HepG2 (cell line): ENCODE data around the gene ANKRD37. TPM values are rescaled to one million over a fixed set of nuclear protein-coding genes. Genes with fewer than 3 reads are reported as not detected.

Source experiments
- EHMT2 ChIP-seq: fragments of 200-600 bp; sonication (generic); IDR thresholded peaks from 2 replicates; pipeline ENCODE4 v1.7.0; 2017; ENCODE audit warnings: antibody characterized with exemption, low read depth, low read length, borderline replicate concordance
- ETV5 ChIP-seq: IDR thresholded peaks from 2 replicates; pipeline ENCODE4 v1.6.1; 2018; ENCODE audit warnings: missing biosample characterization, missing genetic modification reagents, inconsistent platforms, borderline replicate concordance
- FOSL2 ChIP-seq: sonication (generic); formaldehyde crosslinking; IDR thresholded peaks from 2 replicates; pipeline ENCODE4 v1.4.0; 2020; ENCODE audit warnings: missing genetic modification reagents
- HDAC6 ChIP-seq: fragments of 200-600 bp; sonication (generic); IDR thresholded peaks from 2 replicates; pipeline ENCODE4 v1.7.0; 2017; ENCODE audit warnings: mild to moderate bottlenecking, antibody characterized with exemption, low read length, low read depth
- LCORL ChIP-seq, 2 experiments: fragments of 450-650 bp in 1 of 2; sonication (generic) in 1 of 2; formaldehyde crosslinking in 1 of 2; IDR thresholded peaks; 2 replicates each; pipeline versions ENCODE4 v1.5.0 to v1.6.1; 2017 to 2020; ENCODE audit warnings: antibody characterized with exemption in 1 of 2, missing genetic modification reagents in 1 of 2
- MAFK ChIP-seq, 2 experiments: IDR thresholded peaks in 1 of 2; conservative IDR thresholded peaks in 1 of 2; 2 replicates each; pipeline ENCODE4 v1.6.1; 2011; ENCODE audit warnings: improper control_type of control experiment in 2 of 2, low read length in 2 of 2
- NFATC3 ChIP-seq: sonication (generic); formaldehyde crosslinking; IDR thresholded peaks from 2 replicates; pipeline ENCODE4 v1.5.1; 2020; ENCODE audit warnings: mild to moderate bottlenecking, missing genetic modification reagents
- NFIB ChIP-seq: sonication (generic); formaldehyde crosslinking; IDR thresholded peaks from 2 replicates; pipeline ENCODE4 v1.9.0; 2021; ENCODE audit warnings: missing genetic modification reagents, mild to moderate bottlenecking, borderline replicate concordance
- NR2F1 ChIP-seq, 2 experiments: fragments of 450-650 bp in 1 of 2; formaldehyde crosslinking in 1 of 2; IDR thresholded peaks; 2 replicates each; pipeline versions ENCODE4 v1.5.0 to v1.6.1; 2016 to 2020; ENCODE audit warnings: mild to moderate bottlenecking in 1 of 2, missing compliant biosample characterization in 1 of 2, missing genetic modification reagents in 1 of 2, moderate library complexity in 1 of 2
- NR2F6 ChIP-seq, 2 experiments: IDR thresholded peaks; 2 replicates each; pipeline ENCODE4 v1.6.1; 2016; ENCODE audit warnings: antibody characterized with exemption in 1 of 2, mild to moderate bottlenecking in 1 of 2
- PAF1 ChIP-seq: IDR thresholded peaks from 2 replicates; pipeline ENCODE4 v1.6.1; 2016; ENCODE audit warnings: missing genetic modification reagents, missing compliant biosample characterization
- SRSF1 ChIP-seq: fragments of 200-400 bp; formaldehyde crosslinking; optimal IDR thresholded peaks from 2 replicates; pipeline ENCODE3; 2017; ENCODE audit warnings: mild to moderate bottlenecking, low read depth, low read length, moderate library complexity
- TOE1 ChIP-seq: sonication (generic); formaldehyde crosslinking; IDR thresholded peaks from 2 replicates; pipeline ENCODE4 v1.4.0; 2020; ENCODE audit warnings: mild to moderate bottlenecking, missing genetic modification reagents
- ZBTB7A ChIP-seq: sonication (generic); formaldehyde crosslinking; IDR thresholded peaks from 2 replicates; pipeline ENCODE4 v1.8.0; 2022; ENCODE audit warnings: mild to moderate bottlenecking, missing genetic modification reagents
- ZMYM2 ChIP-seq: sonication (generic); formaldehyde crosslinking; IDR thresholded peaks from 2 replicates; pipeline ENCODE4 v1.8.0; 2022; ENCODE audit warnings: mild to moderate bottlenecking, missing genetic modification reagents
- ZNF468 ChIP-seq: sonication (generic); formaldehyde crosslinking; IDR thresholded peaks from 2 replicates; pipeline ENCODE4 v1.8.0; 2022; ENCODE audit warnings: mild to moderate bottlenecking, moderate library complexity, missing genetic modification reagents
- ZNF557 ChIP-seq: sonication (generic); formaldehyde crosslinking; IDR thresholded peaks from 2 replicates; pipeline ENCODE4 v1.4.0; 2020; ENCODE audit warnings: missing genetic modification reagents
- ZNF772 ChIP-seq: sonication (generic); formaldehyde crosslinking; IDR thresholded peaks from 2 replicates; pipeline ENCODE4 v1.5.0; 2020; ENCODE audit warnings: mild to moderate bottlenecking, missing genetic modification reagents
- polyA plus RNA-seq, 8 experiments: library from polyadenylated mRNA; depleted of rRNA in 3 of 8; stranded (reverse) in 7 of 8; unstranded in 1 of 8; fragments of >200 nt; fragmentation: Illumina TruSeq in 4 of 8; extraction: Trizol in 4 of 8; gene quantifications; 2 replicates each; pipeline versions ENCODE4 v1.2.1 to v1.2.3, GENCODE V29; 2011 to 2016; ENCODE audit warnings: low read depth in 4 of 8, missing spikeins in 1 of 8, mixed read lengths in 1 of 8; ENCODE audit not compliant: insufficient read depth in 1 of 8
- total RNA-seq, 5 experiments: library from RNA; depleted of rRNA; stranded (reverse); fragments of >200 nt; fragmentation: Illumina TruSeq; extraction: Trizol; gene quantifications; 2 replicates each; pipeline ENCODE4 v1.2.3, GENCODE V29; 2016; ENCODE audit warnings: low read depth in 1 of 5
- TF ChIP-seq, protein P1 (sequence below): fragments of 450-650 bp; IDR thresholded peaks from 2 replicates; pipeline ENCODE4 v1.6.1; 2017
- TF ChIP-seq, protein P2 (sequence below): IDR thresholded peaks from 2 replicates; pipeline ENCODE4 v1.6.1; 2016; ENCODE audit warnings: mild to moderate bottlenecking
- TF ChIP-seq, protein P3 (sequence below): IDR thresholded peaks from 2 replicates; pipeline ENCODE4 v1.6.1; 2016
- TF ChIP-seq, protein P4 (sequence below): IDR thresholded peaks from 2 replicates; pipeline ENCODE4 v1.6.1; 2016; ENCODE audit warnings: missing compliant biosample characterization, missing genetic modification reagents, borderline replicate concordance
- TF ChIP-seq, protein P5 (sequence below): sonication (generic); formaldehyde crosslinking; IDR thresholded peaks from 2 replicates; pipeline ENCODE4 v1.8.1; 2023; ENCODE audit warnings: mild to moderate bottlenecking, missing genetic modification reagents, borderline replicate concordance

Gene ANKRD37
- total and polyA plus RNA-seq, 2 of the 13 experiments (the other 11 are each of a cell fraction or from before 2014, with no cell fraction given): 2.2 to 51.4 TPM

DNA sequence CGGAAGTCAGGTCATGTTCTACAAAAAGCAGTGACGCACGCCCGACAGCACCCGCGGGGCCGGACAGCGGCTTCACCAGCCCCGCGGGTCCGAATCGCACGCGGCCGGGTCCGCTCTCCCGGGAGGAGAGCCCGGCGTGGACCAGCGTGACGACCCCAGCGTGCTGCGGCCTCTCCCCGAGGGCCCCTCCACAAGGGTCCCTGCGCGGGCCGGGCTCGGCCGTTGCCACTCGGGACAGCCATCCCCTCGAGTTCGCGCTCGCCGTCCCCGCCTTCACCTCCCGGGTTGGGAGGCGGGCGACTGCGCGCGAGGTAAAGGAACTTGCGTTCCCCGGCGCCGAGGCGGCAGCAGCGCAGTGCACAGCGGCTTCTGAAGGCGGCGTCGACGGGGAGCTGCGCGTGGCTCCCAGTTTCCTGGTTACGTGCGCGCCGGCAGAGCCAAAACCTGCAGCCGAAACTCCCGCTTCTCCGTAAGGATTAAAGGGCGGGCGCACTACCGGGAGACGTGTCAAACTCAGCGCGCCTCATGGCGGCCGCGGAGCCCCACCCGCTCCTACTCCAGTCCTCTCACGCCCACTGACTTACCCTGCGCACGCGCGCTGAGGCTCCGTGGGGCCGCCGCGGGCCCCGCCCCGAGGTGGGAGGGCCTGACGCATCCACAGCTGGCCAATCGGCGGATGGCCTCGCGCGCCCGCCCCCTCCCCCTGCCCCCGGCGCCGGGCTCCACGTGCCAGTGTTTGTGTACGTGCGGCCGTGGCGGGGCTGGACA, 501 bp upstream of the ANKRD37 start (continued):
- TF ChIP-seq, protein P1, sequence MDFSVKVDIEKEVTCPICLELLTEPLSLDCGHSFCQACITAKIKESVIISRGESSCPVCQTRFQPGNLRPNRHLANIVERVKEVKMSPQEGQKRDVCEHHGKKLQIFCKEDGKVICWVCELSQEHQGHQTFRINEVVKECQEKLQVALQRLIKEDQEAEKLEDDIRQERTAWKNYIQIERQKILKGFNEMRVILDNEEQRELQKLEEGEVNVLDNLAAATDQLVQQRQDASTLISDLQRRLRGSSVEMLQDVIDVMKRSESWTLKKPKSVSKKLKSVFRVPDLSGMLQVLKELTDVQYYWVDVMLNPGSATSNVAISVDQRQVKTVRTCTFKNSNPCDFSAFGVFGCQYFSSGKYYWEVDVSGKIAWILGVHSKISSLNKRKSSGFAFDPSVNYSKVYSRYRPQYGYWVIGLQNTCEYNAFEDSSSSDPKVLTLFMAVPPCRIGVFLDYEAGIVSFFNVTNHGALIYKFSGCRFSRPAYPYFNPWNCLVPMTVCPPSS: no peak
- TF ChIP-seq, protein P2, sequence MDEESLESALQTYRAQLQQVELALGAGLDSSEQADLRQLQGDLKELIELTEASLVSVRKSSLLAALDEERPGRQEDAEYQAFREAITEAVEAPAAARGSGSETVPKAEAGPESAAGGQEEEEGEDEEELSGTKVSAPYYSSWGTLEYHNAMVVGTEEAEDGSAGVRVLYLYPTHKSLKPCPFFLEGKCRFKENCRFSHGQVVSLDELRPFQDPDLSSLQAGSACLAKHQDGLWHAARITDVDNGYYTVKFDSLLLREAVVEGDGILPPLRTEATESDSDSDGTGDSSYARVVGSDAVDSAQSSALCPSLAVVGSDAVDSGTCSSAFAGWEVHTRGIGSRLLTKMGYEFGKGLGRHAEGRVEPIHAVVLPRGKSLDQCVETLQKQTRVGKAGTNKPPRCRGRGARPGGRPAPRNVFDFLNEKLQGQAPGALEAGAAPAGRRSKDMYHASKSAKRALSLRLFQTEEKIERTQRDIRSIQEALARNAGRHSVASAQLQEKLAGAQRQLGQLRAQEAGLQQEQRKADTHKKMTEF: peak; percentile 95
- TF ChIP-seq HDAC6 (no peak), ZMYM2 (CRISPR knock-in tag) (peak; percentile 90), NFIB (no peak), LCORL (IDR thresholded peaks at IDR 0.05) (no peak), LCORL (CRISPR knock-in tag; IDR thresholded peaks at IDR 0.05) (peak; percentile 94), ZNF557 (CRISPR knock-in tag) (peak; percentile 97), ETV5 (CRISPR knock-in tag) (peak; percentile 70), FOSL2 (CRISPR knock-in tag) (peak; percentile 11), NFATC3 (CRISPR knock-in tag) (no peak), NR2F1 (CRISPR knock-in tag; IDR thresholded peaks at IDR 0.05) (0 out of 4 replicates have a peak, but pooled peaks of 1 of the 2 experiments have one; percentile 13), TOE1 (CRISPR knock-in tag) (no peak), SRSF1 (no peak), ZBTB7A (CRISPR knock-in tag) (peak; percentile 53; the same call in 1 of the 2 replicates), NR2F6 (IDR thresholded peaks at IDR 0.05) (0 out of 2 replicates have a peak, but pooled peaks have one; percentile 20), NR2F6 (CRISPR knock-in tag; IDR thresholded peaks at IDR 0.05) (no peak; the same call in 1 of the 2 replicates), MAFK (conservative IDR thresholded peaks at IDR 0.05 in 1 of 2, IDR thresholded peaks at IDR 0.05 in 1 of 2; ENCODE audit: low read length in 2 of 2) (no peak), EHMT2 (no peak), ZNF468 (CRISPR knock-in tag) (peak; percentile 100), PAF1 (CRISPR knock-in tag) (peak; percentile 70; the same call in 1 of the 2 replicates), ZNF772 (CRISPR knock-in tag) (peak; percentile 94)
- TF ChIP-seq, protein P3, sequence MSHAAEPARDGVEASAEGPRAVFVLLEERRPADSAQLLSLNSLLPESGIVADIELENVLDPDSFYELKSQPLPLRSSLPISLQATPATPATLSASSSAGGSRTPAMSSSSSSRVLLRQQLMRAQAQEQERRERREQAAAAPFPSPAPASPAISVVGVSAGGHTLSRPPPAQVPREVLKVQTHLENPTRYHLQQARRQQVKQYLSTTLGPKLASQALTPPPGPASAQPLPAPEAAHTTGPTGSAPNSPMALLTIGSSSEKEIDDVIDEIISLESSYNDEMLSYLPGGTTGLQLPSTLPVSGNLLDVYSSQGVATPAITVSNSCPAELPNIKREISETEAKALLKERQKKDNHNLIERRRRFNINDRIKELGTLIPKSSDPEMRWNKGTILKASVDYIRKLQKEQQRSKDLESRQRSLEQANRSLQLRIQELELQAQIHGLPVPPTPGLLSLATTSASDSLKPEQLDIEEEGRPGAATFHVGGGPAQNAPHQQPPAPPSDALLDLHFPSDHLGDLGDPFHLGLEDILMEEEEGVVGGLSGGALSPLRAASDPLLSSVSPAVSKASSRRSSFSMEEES (CRISPR knock-in tag): peak; percentile 69; the same call in 1 of the 2 replicates
- TF ChIP-seq, protein P4, sequence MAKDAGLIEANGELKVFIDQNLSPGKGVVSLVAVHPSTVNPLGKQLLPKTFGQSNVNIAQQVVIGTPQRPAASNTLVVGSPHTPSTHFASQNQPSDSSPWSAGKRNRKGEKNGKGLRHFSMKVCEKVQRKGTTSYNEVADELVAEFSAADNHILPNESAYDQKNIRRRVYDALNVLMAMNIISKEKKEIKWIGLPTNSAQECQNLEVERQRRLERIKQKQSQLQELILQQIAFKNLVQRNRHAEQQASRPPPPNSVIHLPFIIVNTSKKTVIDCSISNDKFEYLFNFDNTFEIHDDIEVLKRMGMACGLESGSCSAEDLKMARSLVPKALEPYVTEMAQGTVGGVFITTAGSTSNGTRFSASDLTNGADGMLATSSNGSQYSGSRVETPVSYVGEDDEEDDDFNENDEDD (CRISPR knock-in tag): peak; percentile 98
- TF ChIP-seq, protein P5, sequence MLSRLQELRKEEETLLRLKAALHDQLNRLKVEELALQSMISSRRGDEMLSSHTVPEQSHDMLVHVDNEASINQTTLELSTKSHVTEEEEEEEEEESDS (CRISPR knock-in tag): peak; percentile 86
